ENCODE results near the gene TMC4. TPM values are rescaled to one million over a fixed set of nuclear protein-coding genes. Genes with fewer than 3 reads are reported as not detected.

Gene TMC4
- total RNA-seq, 1 donor, result 0.27 TPM

- no peak for TF ChIP-seq CTCF (IDR thresholded peaks at IDR 0.05; ENCODE audit: insufficient read depth, low read length)
- peak; percentile 48 for DNase-seq (ENCODE audit: low read depth)
- H3K4me3 ChIP-seq (ENCODE audit: low read depth, low read length), result peak overlapping the region; percentile 67
These were observed 10.6 kb downstream of the TMC4 start for GRCh38 chr19:54162241-54162805.

- no peak for TF ChIP-seq CTCF (IDR thresholded peaks at IDR 0.05; ENCODE audit: insufficient read depth, low read length)
- H3K4me3 ChIP-seq (ENCODE audit: low read depth, low read length), result peak overlapping the region; percentile 78
- no peak for DNase-seq (ENCODE audit: low read depth)
These were observed 12.1 kb downstream of the TMC4 start for GRCh38 chr19:54160854-54161253.

GRCh38 chr19:54160182-54160811 lies 12.7 kb downstream of the TMC4 start:
- peak overlapping the region; percentile 78 for H3K4me3 ChIP-seq (ENCODE audit: low read depth, low read length)
- TF ChIP-seq CTCF (IDR thresholded peaks at IDR 0.05; ENCODE audit: insufficient read depth, low read length), result no peak
- DNase-seq (ENCODE audit: low read depth), result peak; percentile 26

- peak within 1 kb of the TSS; percentile 94 for H3K4me3 ChIP-seq (ENCODE audit: low read depth, low read length)
- peak; percentile 100 for DNase-seq (ENCODE audit: low read depth)
- TF ChIP-seq CTCF (IDR thresholded peaks at IDR 0.05; ENCODE audit: insufficient read depth, low read length), result peak; percentile 33
These were observed 13.4 kb downstream of the TMC4 start, which contains the start of gene LENG1 for GRCh38 chr19:54159352-54160181. Gene LENG1, minus strand, starts transcription at chr19:54159721. Its CDS starts 26 bp downstream, at chr19:54159695.

GRCh38 chr19:54158812-54159351 lies 14.1 kb downstream of the TMC4 start:
- DNase-seq (ENCODE audit: low read depth), result peak; percentile 27
- TF ChIP-seq CTCF (IDR thresholded peaks at IDR 0.05; ENCODE audit: insufficient read depth, low read length), result no peak
- peak overlapping the region; percentile 94 for H3K4me3 ChIP-seq (ENCODE audit: low read depth, low read length)

GRCh38 chr19:54156953-54157352 lies 16.0 kb downstream of the TMC4 start:
- no peak for TF ChIP-seq CTCF (IDR thresholded peaks at IDR 0.05; ENCODE audit: insufficient read depth, low read length)
- H3K4me3 ChIP-seq (ENCODE audit: low read depth, low read length), result no peak overlapping the region
- no peak for DNase-seq (ENCODE audit: low read depth)
